ENCODE results near the gene FOXO6. TPM values are rescaled to one million over a fixed set of nuclear protein-coding genes. Genes with fewer than 3 reads are reported as not detected.

FOXO6 gene
- total RNA-seq, 1 donor from 2014 or later, result 5.9 TPM

DNA sequence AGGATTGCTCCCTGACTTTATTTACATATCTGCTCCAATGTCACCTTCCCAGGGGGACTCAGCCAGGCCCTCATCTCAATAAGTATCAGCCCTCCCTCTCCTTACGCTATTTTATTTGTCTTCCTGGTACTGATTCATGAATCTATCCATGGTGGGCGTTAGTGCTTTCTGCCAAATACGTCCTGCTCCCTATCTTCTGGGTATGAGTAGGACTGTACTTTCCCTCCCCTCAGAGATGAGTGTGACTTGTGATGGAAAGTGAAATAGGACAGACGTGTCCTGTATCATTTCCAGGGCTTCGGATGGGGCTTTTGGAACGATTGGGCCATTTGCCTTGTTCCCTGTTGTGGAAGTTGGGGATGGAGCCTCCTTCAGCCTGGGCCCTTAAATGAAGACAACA is 47.5 kb downstream of the FOXO6 start:
- DNase-seq, result no peak

GRCh38 chr1:41409825-41410224 is 48.6 kb downstream of the FOXO6 start:
- no peak for DNase-seq

DNA sequence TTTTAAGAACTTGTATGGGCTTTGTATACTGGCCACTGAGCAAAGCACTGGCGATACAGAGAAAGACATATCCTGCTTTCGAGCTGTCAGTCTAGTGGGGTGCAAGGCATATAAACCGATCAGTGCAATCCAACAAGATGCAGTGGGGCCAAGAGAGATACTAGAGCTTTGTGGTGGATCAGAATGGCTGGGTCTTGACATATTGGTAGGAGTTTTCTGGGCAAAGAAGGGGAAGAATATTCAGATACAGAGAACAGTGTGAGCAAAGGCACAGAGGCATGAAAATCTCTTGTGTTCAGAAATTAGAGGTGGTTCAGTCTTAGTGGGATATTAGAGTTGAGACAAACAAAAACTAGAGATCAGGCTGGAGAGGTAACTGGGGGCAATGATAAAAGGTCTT is 49.2 kb downstream of the FOXO6 start:
- DNase-seq, result no peak

- DNase-seq, result no peak
These were observed 50.0 kb downstream of the FOXO6 start for GRCh38 chr1:41411229-41411628.

GRCh38 chr1:41412748-41413147 is 51.5 kb downstream of the FOXO6 start:
- DNase-seq, result no peak

GRCh38 chr1:41413748-41414281 is 52.6 kb downstream of the FOXO6 start:
- no peak for DNase-seq

GRCh38 chr1:41414296-41414695 is 53.1 kb downstream of the FOXO6 start:
- DNase-seq, result no peak

DNA sequence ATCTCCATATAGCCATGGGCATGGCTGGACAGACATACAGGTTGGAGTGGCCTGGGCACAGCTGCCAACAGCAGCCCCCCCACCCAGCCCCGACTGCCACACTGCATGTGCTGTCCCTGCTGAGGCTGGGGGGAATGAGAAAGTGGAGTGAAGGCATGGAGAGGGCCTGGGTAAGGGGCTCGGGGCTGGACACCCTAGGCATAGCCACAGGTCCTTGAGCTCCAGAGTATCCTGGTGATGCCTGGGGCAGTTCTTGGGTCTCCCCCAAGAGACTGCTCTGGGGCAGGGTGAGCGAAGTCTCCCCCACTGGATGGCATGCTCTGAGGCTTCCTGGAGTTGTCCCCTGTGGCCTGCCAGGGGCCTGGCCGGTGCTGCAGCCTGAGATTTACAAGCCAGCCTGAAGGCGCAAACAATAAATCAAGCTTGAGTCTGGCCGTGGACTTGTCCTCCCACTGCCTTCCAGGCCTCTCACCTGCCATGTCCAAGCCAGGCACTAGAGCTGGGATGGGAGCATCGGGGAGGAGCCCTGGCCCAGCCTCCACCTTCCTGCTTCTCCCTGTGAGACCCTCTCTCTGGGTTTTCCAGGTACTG is 53.6 kb downstream of the FOXO6 start:
- no peak for DNase-seq

GRCh38 chr1:41416081-41416480 is 54.8 kb downstream of the FOXO6 start:
- no peak for DNase-seq

- DNase-seq, result peak; percentile 28
These were observed 55.5 kb downstream of the FOXO6 start for GRCh38 chr1:41416552-41417334.

DNA sequence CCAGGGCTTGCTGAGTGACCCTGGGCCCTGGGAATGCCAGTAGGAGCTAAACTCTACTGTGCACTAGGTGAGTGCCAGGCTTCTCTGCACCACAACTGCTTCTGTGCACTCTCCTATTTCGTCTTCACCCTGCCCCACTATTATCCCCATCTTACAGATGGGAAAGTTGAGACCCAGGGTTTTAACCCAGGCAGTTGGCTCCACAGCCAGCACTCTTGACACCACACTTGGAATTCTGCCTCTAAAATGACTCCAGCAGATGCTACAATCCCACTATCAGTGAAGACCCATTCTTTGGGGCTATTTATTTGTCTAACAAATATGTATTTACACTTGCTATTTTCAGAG is 56.1 kb downstream of the FOXO6 start:
- DNase-seq, result no peak

- DNase-seq, result no peak
These were observed 56.5 kb downstream of the FOXO6 start for GRCh38 chr1:41417746-41418145.

- DNase-seq, result no peak
These were observed 57.8 kb downstream of the FOXO6 start for GRCh38 chr1:41418857-41419583.

DNA sequence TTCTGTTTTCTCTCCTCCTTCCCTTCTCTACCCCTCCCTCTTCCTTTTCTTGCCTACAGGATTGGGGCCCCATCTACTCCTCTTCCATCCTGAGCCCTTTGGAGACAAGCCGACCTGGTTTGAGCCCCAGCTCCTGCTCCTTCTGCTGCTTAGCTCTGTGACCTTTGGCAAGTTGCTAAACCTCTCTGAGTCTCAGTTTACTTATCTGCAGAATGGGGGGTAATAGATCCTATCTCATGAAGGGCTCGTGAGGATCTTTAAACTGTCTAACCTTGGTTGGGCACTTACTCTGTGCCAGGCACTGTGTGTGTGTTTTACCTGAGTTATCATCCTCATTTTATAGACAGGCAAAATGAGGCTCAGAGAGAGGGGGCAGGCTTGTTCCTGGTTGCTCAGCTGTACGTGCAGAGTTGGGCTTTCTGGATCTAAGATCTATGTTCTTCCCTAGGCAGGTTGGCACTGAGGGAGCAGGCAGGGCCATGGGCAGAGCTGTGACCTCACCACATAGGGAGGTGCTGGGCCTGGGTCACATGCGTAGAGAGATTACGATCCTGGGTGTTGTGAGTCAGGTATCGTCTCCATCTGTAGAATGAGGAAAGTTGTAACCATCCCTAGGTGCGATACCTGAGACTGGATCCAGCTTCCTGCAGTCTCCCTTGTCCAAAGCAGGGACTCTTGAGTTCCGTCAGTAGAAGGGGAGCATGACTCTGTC is 58.5 kb downstream of the FOXO6 start:
- no peak for DNase-seq

DNA sequence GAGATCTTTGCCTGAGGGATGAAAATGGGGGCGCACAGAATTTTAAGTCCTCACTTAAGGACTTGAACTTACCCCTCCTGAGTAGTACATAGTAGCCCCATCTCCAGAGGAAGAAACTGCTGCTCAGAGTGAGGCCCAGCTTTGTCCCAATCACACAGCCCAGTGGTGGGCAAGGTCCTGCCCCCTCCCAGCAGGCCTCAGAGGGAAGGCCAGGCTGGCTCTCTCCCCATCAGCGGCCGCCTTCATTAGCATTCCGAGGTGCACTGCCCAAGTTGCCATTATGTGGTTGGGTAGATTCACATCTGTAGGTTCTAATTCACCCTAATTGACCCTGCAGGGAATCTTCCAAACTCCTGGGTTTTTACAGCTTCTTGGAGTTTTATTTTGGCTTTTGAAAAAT is 59.1 kb downstream of the FOXO6 start:
- DNase-seq, result no peak

- no peak for DNase-seq
These were observed 59.6 kb downstream of the FOXO6 start for GRCh38 chr1:41420860-41421259.

- no peak for DNase-seq
These were observed 61.1 kb downstream of the FOXO6 start for GRCh38 chr1:41422306-41422705.

GRCh38 chr1:41423511-41424191 is 62.4 kb downstream of the FOXO6 start:
- no peak for DNase-seq

- no peak for DNase-seq
These were observed 63.4 kb downstream of the FOXO6 start for GRCh38 chr1:41424581-41425118.

DNA sequence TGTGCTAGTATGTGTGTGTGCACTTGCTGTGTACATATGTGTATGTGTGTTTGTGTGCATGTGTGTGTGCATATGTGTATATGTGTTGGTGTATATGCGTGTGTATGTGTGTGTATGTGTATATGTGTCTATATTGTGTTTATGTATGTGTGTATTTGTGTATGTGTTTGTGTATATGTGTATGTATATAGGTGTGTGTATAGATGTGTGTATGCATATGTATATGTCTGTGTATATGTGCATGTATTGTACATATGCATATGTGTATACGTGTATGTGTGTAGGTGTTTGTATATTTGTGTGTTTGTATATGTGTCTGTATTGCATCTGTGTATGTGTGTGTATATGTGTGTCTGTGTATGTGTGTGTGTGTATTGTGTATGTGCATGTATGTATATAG is 64.1 kb downstream of the FOXO6 start:
- DNase-seq, result no peak

DNA sequence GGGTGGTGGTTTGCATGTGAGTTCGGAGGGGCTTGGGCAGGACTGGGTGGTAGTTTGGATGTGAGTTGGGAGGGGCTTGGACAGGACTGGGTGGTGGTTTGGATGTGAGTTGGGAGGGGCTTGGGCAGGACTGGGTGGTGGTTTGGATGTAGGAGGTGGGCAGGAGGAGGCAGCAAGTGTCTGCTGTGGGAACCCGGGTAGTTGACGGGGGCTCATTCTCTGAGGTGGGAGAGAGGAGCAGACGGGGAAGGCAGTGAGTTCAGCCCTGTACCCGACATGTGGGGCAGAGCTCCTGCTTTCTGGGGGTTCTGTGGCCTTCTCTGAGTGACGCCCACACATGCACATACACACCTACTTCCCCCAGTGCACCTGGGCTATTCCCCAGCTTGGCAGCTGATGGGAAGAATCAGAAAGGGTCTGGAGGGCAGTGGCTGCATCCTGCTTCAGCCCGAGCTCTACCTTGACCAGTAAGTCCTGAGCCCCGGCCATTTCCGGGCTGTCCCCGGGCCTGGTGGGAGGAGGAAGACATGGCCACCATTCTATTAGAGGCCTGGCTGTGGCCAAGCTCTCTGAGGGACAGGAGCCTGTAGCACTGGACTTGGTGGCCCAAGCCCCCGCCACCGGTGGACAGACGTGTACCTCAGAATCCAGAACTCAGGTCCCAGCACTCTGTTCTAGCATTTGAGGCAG is 65.1 kb downstream of the FOXO6 start:
- DNase-seq, result no peak
